ENCODE data around the gene AQP7. TPM values are rescaled to one million over a fixed set of nuclear protein-coding genes. Genes with fewer than 3 reads are reported as not detected.
"Not testable (repeated sequence)": the region's sequence is repeated elsewhere in the genome, so short reads cannot be mapped to it uniquely, and the experiment has no call there.

AQP7 gene
- polyA plus RNA-seq, 1 of the 3 experiments (the other 2 are of a cell fraction): 0.05 TPM

GRCh38 chr9:33366979-33367480 lies 35.3 kb downstream of the AQP7 start:
- H3K79me2 ChIP-seq (ENCODE audit: insufficient read depth): no peaks in the 10 kb centered on the region
- TF ChIP-seq, protein P1, sequence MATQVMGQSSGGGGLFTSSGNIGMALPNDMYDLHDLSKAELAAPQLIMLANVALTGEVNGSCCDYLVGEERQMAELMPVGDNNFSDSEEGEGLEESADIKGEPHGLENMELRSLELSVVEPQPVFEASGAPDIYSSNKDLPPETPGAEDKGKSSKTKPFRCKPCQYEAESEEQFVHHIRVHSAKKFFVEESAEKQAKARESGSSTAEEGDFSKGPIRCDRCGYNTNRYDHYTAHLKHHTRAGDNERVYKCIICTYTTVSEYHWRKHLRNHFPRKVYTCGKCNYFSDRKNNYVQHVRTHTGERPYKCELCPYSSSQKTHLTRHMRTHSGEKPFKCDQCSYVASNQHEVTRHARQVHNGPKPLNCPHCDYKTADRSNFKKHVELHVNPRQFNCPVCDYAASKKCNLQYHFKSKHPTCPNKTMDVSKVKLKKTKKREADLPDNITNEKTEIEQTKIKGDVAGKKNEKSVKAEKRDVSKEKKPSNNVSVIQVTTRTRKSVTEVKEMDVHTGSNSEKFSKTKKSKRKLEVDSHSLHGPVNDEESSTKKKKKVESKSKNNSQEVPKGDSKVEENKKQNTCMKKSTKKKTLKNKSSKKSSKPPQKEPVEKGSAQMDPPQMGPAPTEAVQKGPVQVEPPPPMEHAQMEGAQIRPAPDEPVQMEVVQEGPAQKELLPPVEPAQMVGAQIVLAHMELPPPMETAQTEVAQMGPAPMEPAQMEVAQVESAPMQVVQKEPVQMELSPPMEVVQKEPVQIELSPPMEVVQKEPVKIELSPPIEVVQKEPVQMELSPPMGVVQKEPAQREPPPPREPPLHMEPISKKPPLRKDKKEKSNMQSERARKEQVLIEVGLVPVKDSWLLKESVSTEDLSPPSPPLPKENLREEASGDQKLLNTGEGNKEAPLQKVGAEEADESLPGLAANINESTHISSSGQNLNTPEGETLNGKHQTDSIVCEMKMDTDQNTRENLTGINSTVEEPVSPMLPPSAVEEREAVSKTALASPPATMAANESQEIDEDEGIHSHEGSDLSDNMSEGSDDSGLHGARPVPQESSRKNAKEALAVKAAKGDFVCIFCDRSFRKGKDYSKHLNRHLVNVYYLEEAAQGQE (IDR thresholded peaks at IDR 0.05; ENCODE audit: low read depth, low read length): no peak
- TF ChIP-seq NRF1 (IDR thresholded peaks at IDR 0.05; ENCODE audit: low read depth, low read length) (no peak), TAF1 (IDR thresholded peaks at IDR 0.05; ENCODE audit: borderline replicate concordance, low read depth, low read length) (no peak), FOXM1 (IDR thresholded peaks at IDR 0.05; ENCODE audit: low read depth) (no peak), JUND (IDR thresholded peaks at IDR 0.05) (no peak), RCOR1 (IDR thresholded peaks at IDR 0.05; ENCODE audit: low read length) (no peak), TEAD4 (IDR thresholded peaks at IDR 0.05; ENCODE audit: borderline replicate concordance, insufficient read depth) (no peak), TCF12 (IDR thresholded peaks at IDR 0.05) (no peak), MAX (IDR thresholded peaks at IDR 0.05; ENCODE audit: low read depth) (no peak), GABPA (IDR thresholded peaks at IDR 0.05; ENCODE audit: low read depth) (no peak), MEF2A (IDR thresholded peaks at IDR 0.05; ENCODE audit: borderline replicate concordance, low read depth) (no peak), POLR2AphosphoS5 (IDR thresholded peaks at IDR 0.05; ENCODE audit: low read depth, low read length) (no peak), SIN3A (IDR thresholded peaks at IDR 0.05; ENCODE audit: borderline replicate concordance, low read depth, low read length) (no peak), GATA2 (CRISPR knock-in tag; IDR thresholded peaks at IDR 0.05) (no peak), USF1 (IDR thresholded peaks at IDR 0.05; ENCODE audit: borderline replicate concordance, low read depth) (no peak), RFX5 (IDR thresholded peaks at IDR 0.05; ENCODE audit: low read length) (no peak), FOXJ3 (CRISPR knock-in tag; IDR thresholded peaks at IDR 0.05) (no peak), SMC3 (IDR thresholded peaks at IDR 0.05; ENCODE audit: low read depth, low read length) (no peak)
- TF ChIP-seq, protein P2, sequence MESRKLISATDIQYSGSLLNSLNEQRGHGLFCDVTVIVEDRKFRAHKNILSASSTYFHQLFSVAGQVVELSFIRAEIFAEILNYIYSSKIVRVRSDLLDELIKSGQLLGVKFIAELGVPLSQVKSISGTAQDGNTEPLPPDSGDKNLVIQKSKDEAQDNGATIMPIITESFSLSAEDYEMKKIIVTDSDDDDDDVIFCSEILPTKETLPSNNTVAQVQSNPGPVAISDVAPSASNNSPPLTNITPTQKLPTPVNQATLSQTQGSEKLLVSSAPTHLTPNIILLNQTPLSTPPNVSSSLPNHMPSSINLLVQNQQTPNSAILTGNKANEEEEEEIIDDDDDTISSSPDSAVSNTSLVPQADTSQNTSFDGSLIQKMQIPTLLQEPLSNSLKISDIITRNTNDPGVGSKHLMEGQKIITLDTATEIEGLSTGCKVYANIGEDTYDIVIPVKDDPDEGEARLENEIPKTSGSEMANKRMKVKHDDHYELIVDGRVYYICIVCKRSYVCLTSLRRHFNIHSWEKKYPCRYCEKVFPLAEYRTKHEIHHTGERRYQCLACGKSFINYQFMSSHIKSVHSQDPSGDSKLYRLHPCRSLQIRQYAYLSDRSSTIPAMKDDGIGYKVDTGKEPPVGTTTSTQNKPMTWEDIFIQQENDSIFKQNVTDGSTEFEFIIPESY (IDR thresholded peaks at IDR 0.05; ENCODE audit: borderline replicate concordance, low read depth): no peak
- WGBS (ENCODE audit: low lambda C conversion rate): 94% methylated on average over 2 of the region's 2 CpGs
- ChIA-PET POLR2A (no interaction called here), CTCF (interaction anchor here (1.3 kb wide), 1 partner anchor 8 kb away, joined by 3 read pairs; no protein-coding TSS in a partner anchor)
- no peak overlapping the region for H3K27ac ChIP-seq (ENCODE audit: low read depth in 2 of 2, low read length in 1 of 2)
- H3K9me3 ChIP-seq: no peaks in the 10 kb centered on the region
- no peak overlapping the region for H3K9ac ChIP-seq
- H3K36me3 ChIP-seq (replicated peaks in 1 of 2; ENCODE audit: control insufficient read depth in 1 of 2, insufficient read depth in 2 of 2, low read length in 1 of 2): peaks cover 35 to 59% of the 10 kb centered on the region in 2 experiments
- H3K9me2 ChIP-seq: no peaks in the 10 kb centered on the region
- DNase-seq: no peak
- H3K4me2 ChIP-seq: no peak overlapping the region
- H3K27me3 ChIP-seq (ENCODE audit: insufficient read depth): no peaks in the 10 kb centered on the region
- no peaks in the 10 kb centered on the region for H3K4me1 ChIP-seq (ENCODE audit: control insufficient read depth in 1 of 2, insufficient read depth in 2 of 2, low read depth in 1 of 2, low read length in 1 of 2)
- no peaks in the 10 kb centered on the region for H4K20me1 ChIP-seq (ENCODE audit: insufficient read depth)
- H2AFZ ChIP-seq (ENCODE audit: low read depth): no peak overlapping the region
- H3K4me3 ChIP-seq (ENCODE audit: low read depth in 2 of 2, low read length in 1 of 2): no peak overlapping the region
- no peaks in the 10 kb centered on the region for H3F3A ChIP-seq (replicated peaks; ENCODE audit: insufficient read depth)

DNA sequence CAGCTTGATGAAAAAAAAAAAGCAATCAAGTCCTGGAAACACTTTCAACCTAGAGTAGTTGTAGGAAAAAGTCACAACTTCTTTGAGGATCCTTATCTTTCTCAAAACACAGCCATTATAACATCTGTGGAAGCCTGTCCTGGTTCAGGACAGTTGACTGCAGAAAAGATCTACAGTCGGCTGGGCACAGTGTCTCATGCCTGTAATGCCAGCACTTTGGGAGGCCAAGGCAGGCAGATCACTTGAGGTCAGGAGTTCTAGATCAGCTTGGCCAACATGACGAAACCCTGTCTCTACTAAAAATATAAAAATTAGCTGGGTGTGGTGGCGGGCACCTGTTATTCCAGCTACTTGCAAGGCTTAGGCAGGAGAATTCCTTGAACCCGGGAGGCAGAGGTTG lies 37.6 kb downstream of the AQP7 start:
- DNase-seq; H3K79me2 ChIP-seq (ENCODE audit: insufficient read depth); H3K4me2 ChIP-seq; H3K27ac ChIP-seq (ENCODE audit: low read depth in 2 of 2, low read length in 1 of 2); H3K4me3 ChIP-seq (ENCODE audit: low read depth in 2 of 2, low read length in 1 of 2); H3F3A ChIP-seq (replicated peaks; ENCODE audit: insufficient read depth); H3K9ac ChIP-seq; H4K20me1 ChIP-seq (ENCODE audit: insufficient read depth); POLR2A ChIA-PET; H3K9me3 ChIP-seq; H3K9me2 ChIP-seq; H3K27me3 ChIP-seq (ENCODE audit: insufficient read depth); H3K4me1 ChIP-seq (ENCODE audit: control insufficient read depth in 1 of 2, insufficient read depth in 2 of 2, low read depth in 1 of 2, low read length in 1 of 2); H2AFZ ChIP-seq (ENCODE audit: low read depth): not testable (repeated sequence)
- peaks cover 31 to 41% of the 10 kb centered on the region in 2 experiments for H3K36me3 ChIP-seq (replicated peaks in 1 of 2; ENCODE audit: control insufficient read depth in 1 of 2, insufficient read depth in 2 of 2, low read length in 1 of 2)
- 90% methylated on average over 4 of the region's 4 CpGs for WGBS (ENCODE audit: low lambda C conversion rate)
- CTCF ChIA-PET: interaction anchor here (1.0 to 2.5 kb wide), 4 partner anchors 9 to 153 kb away, joined by 3 to 18 read pairs (median 4); no protein-coding TSS in a partner anchor

Data from SK-N-SH (cell line).